ENCODE data around the gene SAMD4B.

DNA sequence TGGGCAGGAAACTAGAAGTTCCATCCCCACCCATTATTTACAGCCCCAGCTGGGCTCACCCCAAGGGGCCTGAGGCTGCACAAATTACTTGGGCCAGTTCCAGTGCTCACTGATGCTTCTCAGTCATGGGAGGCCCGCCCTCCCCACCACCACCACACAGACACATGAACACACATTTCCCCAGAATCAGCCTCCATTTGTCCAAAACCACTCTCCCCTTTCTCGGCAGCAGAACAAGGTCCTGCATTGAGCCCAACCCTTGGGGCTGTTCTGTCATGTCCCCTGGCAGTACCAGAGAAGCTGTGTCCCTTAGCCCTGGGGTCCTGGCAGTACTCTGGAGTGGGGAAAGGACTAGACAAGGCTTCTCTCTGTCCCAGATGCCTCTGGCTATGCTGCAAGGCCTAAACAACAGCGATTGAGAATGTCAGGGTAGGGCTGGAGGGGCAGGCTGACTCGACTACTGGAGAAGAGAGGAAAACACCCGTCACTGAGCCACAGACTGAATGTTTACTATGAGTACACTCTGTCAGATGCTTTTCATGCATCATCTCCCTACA is 21.8 kb downstream of the SAMD4B start:
- TF ChIP-seq MYC (IDR thresholded peaks at IDR 0.05; ENCODE audit: low read depth, low read length) = no peak
- TF ChIP-seq, protein P1, sequence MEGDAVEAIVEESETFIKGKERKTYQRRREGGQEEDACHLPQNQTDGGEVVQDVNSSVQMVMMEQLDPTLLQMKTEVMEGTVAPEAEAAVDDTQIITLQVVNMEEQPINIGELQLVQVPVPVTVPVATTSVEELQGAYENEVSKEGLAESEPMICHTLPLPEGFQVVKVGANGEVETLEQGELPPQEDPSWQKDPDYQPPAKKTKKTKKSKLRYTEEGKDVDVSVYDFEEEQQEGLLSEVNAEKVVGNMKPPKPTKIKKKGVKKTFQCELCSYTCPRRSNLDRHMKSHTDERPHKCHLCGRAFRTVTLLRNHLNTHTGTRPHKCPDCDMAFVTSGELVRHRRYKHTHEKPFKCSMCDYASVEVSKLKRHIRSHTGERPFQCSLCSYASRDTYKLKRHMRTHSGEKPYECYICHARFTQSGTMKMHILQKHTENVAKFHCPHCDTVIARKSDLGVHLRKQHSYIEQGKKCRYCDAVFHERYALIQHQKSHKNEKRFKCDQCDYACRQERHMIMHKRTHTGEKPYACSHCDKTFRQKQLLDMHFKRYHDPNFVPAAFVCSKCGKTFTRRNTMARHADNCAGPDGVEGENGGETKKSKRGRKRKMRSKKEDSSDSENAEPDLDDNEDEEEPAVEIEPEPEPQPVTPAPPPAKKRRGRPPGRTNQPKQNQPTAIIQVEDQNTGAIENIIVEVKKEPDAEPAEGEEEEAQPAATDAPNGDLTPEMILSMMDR (IDR thresholded peaks at IDR 0.05; ENCODE audit: low read depth, low read length) = no peak

All from NB4 (cell line).